ENCODE data around the gene EVPLL.
"Not testable (repeated sequence)": the region's sequence is repeated elsewhere in the genome, so short reads cannot be mapped to it uniquely, and the experiment has no call there.

The EVPLL gene

GRCh38 chr17:18379246-18380146, 1.9 kb downstream of the EVPLL start:
- DNase-seq (ENCODE audit: low read depth): no peak

- DNase-seq (ENCODE audit: low read depth): no peak
Measured at GRCh38 chr17:18380471-18381157, 3.0 kb downstream of the EVPLL start.

DNA sequence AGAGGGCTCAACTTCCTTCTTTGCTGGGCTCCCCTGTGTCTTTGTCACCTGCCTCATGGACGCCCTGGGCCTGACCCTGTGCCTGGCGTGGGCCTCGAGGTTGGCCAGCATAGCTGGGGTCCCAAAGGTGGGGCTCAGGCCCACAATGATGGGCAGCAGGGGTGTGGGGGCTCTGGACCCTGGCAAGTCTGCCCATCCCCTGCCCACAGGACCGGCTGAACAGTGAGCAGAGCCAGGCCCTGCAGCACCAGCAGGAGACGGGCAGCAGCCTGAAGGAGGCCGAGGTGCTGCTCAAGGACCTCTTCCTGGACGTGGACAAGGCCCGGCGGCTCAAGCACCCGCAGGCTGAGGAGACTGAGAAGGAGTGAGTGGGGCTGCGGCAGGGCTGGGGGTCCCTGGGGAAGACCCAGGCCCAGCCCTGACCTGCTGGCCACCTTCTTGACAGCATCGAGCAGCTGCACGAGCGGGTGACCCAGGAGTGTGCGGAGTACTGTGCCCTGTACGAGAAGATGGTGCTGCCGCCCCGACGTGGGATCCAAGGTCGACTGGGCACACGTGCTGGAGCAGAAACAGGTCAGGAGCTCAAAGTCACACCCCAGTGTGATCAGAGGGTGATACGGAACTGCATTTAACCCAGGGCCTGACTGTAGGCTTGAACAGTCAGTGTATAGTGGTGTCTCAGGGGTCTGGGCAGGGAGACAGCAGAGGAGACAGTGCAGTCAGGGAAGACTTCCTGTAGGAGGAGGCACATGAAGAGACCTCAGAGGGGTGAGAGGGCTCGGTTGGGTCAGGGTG, 3.8 kb downstream of the EVPLL start:
- no peak for DNase-seq (ENCODE audit: low read depth)

- DNase-seq (ENCODE audit: low read depth): no peak
Measured at GRCh38 chr17:18381953-18382245, 4.3 kb downstream of the EVPLL start.

- DNase-seq (ENCODE audit: low read depth): no peak
Measured at GRCh38 chr17:18382441-18383078, 5.0 kb downstream of the EVPLL start.

- DNase-seq (ENCODE audit: low read depth): not testable (repeated sequence)
Measured at GRCh38 chr17:18383079-18383481, 5.5 kb downstream of the EVPLL start.

DNA sequence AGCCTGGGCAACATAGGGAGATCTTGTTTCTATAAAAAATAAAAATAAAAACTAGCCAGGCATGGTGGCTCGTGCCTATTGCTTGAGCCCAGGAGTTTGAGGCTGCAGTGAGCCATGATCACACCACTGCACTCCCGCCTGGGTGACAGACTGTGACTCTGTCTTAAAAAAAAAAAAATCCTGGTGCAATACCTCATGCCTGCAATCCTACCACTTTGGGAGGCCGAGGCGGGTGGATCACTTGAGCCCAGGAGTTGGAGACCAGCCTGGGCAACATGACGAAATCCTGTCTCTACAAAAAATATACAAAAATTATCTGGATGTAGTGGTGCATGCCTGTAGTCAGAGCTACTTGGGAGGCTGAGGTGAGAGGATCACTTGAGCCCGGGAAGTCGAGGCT, 6.7 kb downstream of the EVPLL start:
- not testable (repeated sequence) for DNase-seq (ENCODE audit: low read depth)

DNA sequence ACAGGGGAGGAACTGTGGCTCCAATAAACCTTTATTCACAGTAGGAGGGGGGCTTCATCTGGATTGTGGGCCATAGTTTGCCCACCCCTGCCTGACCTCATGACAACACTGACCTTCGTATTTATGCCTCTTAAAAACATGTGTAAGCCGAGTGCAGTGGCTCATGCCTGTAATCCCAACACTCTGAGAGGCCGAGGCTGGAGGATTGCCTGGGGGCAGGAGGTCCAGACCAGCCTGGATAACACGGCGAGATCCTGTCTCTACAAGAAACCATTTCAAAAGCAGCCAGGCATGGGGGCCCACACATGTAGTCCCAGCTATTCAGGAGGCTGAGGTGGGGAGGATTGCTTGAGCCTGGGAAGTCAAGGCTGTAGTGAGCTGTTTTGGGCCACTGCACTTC, 10.0 kb downstream of the EVPLL start:
- not testable (repeated sequence) for DNase-seq (ENCODE audit: low read depth)

DNA sequence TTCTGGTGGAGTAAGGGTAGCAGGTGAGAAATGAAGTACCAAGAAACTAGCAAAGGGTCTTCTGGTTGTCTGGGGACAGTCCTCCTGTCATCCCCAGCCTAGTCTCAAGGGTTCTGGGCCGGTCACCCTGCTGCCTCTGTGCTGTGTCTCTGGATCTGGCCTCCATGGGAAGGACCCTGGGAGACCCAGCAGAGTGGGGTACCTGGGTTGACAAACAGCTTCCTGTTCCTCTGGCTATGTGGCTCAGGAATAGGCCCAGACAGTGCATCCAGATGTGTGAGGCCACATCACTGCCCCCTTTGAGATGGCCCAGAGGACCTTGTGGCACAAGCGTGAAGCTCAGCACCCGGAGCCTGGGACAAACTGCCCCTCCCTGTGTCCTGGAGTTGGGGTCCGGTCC, 10.7 kb downstream of the EVPLL start:
- not testable (repeated sequence) for DNase-seq (ENCODE audit: low read depth)

- not testable (repeated sequence) for DNase-seq (ENCODE audit: low read depth)
Measured at GRCh38 chr17:18388728-18389127, 11.2 kb downstream of the EVPLL start.

DNA sequence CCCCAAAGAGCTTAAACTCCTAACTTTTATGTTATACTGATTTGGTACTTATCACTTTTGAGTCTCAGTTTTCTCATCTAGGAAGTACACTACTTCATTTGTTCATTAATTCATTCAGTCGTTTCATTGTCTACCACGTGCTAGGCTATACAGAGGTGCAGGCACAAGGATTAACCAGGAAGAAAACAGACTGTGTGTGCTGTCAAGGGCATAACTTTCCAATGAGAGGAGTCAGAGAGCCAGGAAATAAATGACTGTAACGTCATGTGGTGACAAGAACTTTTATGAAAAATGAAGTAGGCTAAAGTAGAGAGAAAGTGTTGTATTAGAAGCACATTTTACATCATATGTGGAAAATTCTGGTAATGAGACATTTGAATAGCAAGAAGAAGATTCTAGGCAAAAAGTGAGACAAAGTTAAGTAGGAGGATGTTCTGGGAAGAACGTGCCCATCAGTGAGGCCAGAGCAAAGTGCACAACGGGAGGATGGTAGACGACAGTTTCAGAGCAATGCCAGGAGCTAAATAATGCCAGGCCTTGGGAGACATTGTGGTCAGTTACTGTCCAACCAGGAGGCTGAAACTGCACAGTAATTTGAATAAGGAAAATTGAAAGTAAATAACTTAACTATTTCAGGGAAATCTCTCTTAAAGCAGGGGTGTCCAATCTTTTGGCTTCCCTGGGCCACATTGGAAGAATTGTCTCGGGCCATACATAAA, 24.5 kb downstream of the EVPLL start:
- not testable (repeated sequence) for DNase-seq (ENCODE audit: low read depth)

- not testable (repeated sequence) for DNase-seq (ENCODE audit: low read depth)
Measured at GRCh38 chr17:18403166-18403565, 25.6 kb downstream of the EVPLL start.

DNA sequence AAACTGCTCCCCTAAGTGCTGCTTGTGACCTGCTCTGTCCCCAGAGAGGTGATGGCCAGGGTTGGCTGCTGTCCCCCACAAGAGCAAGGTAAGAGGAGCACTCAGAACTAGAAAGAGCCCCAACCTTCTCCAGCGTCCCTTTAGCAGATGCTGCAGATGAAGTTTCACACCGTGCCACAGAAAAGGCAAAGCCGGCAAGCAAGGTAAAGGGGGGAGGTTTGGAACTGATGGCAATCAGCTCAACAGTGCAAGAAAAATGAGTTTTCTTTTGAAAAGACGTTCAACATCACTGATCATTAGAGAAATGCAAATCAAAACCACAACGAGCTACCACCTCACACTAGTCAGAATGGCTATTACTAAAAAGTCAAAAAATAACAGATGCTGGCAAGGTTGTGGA, 26.0 kb downstream of the EVPLL start:
- not testable (repeated sequence) for DNase-seq (ENCODE audit: low read depth)

DNA sequence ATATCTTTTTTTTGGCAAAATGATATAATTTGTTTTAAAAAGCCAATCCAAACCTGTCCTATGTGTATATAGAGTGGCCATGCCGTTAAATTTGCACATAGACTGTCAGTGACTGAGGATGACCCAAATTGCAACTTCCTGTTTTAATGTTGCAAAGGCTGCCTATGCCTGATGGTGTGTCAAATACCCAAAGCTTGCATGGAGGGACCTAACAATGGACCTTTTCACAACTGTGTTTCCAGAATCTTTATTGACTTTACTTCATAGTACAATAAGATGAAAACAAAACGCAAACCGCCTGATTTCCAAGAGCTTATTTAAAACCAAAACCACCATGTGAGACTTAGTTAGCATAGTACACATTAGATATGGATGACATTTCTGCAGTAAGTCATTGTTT, 31.3 kb downstream of the EVPLL start:
- not testable (repeated sequence) for DNase-seq (ENCODE audit: low read depth)

DNA sequence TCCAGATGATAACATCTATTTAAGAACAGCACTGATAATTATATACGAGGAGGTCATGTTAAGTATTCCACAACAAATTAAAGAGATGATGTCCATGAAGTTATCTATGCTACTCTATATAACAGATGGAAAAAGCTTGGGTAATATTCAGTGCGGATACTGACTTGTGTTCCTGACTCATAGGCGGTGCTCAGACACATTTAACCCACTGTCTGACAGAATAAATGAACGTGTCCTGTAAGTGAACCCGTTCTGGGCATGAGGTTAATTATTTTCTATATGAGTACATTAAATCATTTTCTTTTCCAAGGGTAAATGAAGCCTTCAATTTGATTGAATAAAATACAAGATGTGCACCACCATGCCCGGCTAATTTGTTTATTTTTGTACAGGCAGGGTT, 31.7 kb downstream of the EVPLL start:
- not testable (repeated sequence) for DNase-seq (ENCODE audit: low read depth)

GRCh38 chr17:18410736-18411135, 33.2 kb downstream of the EVPLL start:
- DNase-seq (ENCODE audit: low read depth): not testable (repeated sequence)

DNA sequence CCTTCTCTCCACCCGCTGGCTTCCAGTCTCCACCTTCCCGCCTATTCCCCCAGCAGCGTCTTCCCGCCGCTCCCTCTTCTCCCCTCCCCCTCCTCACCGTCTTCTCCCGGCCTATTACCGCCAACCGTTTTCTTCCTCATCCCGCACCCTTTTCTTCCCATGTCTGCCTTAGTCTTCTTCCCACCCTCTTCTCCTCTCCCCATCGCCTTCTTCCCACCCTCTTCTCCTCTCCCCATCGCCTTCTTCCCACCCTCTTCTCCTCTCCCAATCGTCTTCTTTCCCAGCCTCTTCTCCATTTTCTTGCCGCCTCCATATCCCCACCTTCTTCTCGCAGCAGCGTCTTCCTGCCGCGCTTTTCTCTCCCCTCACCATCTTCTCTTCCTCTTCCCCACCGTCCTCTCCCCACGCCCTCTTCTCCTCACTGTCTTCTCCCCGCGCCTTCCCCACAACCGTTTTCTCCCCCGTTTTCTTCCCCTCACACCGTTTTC, 33.8 kb downstream of the EVPLL start:
- DNase-seq (ENCODE audit: low read depth): not testable (repeated sequence)

GRCh38 chr17:18412001-18412538, 34.5 kb downstream of the EVPLL start:
- DNase-seq (ENCODE audit: low read depth): not testable (repeated sequence)

DNA sequence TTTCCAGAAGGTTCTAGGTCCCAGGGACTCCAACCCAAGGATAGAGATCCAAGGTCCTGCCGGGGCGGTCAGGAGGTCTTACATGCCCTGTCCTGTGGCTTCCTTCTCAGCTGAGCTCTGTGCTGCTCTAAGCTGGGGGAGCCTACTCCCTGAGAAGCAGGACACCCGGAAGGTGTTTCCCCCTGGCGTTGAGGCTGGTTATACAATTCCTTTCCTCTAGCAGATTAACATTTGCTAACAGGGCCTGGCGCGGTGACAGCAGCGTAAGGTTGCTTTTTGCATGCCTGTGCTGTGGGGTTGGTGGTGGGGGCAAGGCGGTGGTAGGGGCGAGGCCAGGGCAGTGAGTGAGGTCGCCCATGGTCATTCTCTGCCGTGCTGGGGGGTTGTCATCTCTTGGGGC, 43.9 kb downstream of the EVPLL start:
- not testable (repeated sequence) for DNase-seq (ENCODE audit: low read depth)

DNA sequence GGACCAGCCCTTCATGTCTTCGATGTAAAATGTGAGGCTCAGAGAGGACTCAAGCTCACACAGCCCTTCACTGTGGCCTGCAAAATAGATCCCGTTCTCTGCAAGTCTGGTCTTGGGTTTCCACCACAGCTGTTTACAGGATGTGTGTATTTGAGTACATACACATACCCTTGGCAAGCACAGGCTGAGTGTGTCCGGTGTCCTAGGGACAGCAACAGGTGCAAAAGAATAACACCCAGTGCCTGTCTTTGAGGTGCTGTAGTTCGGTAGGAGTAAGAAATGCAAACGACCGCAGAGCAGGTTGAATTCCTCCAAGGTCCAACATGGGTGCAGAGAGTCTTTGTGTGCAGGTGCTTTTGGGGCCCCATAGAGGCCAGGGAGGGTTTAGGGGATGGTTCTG, 44.9 kb downstream of the EVPLL start:
- not testable (repeated sequence) for DNase-seq (ENCODE audit: low read depth)

- not testable (repeated sequence) for DNase-seq (ENCODE audit: low read depth)
Measured at GRCh38 chr17:18423015-18423414, 45.4 kb downstream of the EVPLL start.
